GM21381 (cell line): ENCODE measurements around the gene TMEM132E.

Experiments used
- ATAC-seq: cut with Tn5 transposase; IDR thresholded peaks from one replicate; pipeline ENCODE4 v1.9.1; 2021; ENCODE audit warnings: mild to moderate bottlenecking, moderate library complexity; ENCODE audit not compliant: unreplicated experiment

The TMEM132E gene

DNA sequence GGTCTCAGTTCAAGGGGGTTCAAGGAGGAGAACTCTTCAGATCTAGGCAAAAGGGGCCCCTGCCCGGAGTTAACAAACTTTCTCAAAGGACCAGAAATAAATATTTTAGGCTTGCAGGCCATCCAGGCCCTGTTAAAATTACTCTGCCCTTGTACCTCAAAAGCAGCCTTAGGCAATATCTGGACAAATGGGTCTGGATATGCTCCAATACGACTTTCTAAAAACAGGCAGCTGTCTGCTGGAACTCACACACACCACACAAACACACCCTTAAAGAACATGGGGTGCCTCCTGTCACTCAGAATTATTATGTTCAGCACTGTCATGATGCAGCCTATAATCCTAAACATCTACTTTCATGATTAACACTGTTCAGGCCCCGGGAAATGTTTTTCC, 75.5 kb downstream of the TMEM132E start:
- no peak for ATAC-seq

DNA sequence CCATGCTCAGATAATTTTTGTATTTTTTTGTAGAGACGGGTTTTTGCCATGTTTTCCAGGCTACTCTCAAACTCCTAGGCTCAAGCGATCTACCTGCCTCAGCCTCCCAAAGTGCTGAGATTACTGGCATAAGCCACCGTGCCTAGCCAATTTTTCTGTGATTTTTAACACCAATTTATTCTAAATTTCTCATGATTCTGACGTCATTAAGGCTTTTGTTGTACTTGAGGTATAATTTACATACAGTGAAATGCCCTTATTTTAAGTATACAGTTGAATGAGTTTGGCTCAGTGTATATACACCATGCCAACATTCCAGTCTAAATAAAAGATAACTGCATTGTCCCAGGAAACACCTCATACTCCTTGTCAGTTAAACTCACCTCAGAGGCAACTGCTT, 77.4 kb downstream of the TMEM132E start:
- no peak for ATAC-seq

DNA sequence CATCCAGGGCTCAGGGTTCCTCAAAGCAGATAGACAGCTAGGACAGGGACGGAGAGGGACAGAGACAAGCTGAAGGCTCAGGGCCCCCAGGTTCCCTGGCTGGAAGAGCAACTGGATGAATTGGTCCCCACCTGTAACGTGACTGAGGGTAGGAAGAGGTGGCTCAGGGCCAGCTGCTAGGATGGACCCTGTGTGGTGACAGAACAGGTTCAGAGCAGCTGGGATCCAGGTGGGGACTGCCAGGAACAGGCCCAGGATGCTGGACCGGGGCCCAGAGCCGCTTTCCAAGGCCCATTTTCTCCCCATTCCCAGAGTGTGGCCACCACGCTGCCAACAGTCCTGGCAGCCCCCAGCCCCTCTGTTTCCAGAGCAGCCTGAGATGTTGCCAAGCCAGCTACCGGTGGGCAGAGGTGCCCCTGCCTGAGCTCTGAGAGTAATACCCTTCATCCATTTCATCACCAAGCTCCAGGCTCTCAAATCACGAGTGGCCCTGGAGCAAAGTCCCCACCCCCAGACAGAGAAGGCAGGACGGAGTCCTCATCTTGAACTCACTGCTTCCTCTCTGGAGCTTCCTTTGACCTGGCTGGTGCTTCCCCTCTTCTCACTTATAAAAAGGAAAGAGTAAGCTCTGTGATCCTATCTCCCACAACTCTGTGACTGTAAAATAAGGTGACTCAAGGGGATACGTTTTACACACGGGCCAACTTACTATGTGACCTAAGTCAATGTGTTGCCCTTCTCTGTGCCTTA, 79.6 kb downstream of the TMEM132E start:
- ATAC-seq: no peak

GRCh38 chr17:34663714-34664113, 84.3 kb downstream of the TMEM132E start:
- no peak for ATAC-seq

- ATAC-seq: no peak
Observed at GRCh38 chr17:34665150-34665806, 85.9 kb downstream of the TMEM132E start.

DNA sequence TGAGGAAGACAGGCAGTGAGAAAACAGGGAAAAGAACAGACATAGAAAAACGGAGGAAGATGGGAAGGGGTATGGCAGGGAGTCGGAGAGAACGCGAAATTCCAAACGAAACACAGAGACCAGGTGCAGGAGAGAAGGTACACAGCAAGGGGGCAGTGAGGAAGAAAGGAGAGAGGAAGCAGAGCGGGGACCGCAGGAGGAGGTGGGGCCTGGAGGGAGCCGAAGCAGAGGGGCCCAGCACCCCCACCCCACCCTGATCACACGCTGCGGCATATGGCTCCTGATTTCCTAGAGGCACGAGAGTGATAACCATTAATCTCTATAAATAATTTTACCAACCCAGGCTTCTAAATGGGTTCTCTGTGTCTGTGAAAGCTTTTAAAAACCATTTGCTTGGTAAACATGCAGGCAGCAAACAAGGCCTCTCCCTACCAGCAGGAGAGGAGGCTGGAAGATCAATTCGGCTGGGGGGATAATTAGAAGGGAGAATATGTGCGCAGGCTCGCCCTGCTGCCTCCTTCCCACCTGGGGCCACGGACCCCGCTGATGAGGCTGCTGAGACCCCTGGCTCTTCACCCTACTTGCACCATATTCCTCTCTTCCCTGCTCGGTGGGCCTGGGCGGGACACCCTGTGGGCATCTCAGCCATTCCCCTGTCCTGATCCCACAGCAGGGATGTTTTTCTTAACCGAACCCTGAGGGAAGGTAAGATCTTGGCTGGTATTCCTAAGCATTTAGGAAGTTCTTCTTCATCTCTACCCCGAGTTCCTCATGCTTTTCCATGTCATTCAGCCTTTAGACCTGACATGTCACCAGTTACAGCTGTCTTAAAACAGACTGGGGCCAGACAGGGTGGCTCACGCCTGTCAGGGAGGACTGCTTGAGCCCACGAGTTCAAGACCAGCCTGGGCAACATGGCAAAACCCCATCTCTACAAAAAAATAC, 86.7 kb downstream of the TMEM132E start:
- no peak for ATAC-seq

- no peak for ATAC-seq
Observed at GRCh38 chr17:34667656-34668055, 88.3 kb downstream of the TMEM132E start.

- ATAC-seq: no peak
Observed at GRCh38 chr17:34668206-34668605, 88.8 kb downstream of the TMEM132E start.

GRCh38 chr17:34669511-34669910, 90.1 kb downstream of the TMEM132E start:
- no peak for ATAC-seq

- ATAC-seq: no peak
Observed at GRCh38 chr17:34670618-34671017, 91.2 kb downstream of the TMEM132E start.

GRCh38 chr17:34671191-34671590, 91.8 kb downstream of the TMEM132E start:
- ATAC-seq: no peak

DNA sequence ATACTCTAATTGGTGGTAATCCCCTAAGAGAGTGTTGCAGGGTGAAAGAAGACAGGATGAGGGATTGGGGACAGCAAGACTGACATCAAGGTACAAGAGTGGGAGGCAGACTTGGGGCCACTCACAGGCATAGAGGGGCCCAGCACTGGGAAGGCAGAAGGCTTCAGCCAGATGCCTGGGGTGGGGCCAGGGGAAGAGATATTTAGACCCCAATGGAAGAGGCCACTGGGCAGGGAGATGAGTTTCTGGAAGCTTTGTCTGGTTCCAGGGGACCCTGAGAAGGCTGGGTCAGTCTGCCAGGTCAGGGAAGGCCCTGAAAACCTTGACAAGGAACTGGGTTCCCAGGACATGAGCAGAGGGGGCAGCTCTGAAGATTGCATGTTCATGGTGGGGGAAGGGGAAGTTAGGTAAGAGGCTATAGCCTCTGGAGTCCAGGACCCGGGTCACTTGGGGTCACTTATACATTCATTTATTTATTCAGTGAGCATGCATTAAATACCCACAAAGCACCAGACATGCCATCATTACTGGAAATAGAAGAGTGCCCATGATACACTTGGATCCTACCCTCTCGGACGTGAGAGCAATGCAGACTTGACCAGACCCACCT, 92.9 kb downstream of the TMEM132E start:
- ATAC-seq: no peak

DNA sequence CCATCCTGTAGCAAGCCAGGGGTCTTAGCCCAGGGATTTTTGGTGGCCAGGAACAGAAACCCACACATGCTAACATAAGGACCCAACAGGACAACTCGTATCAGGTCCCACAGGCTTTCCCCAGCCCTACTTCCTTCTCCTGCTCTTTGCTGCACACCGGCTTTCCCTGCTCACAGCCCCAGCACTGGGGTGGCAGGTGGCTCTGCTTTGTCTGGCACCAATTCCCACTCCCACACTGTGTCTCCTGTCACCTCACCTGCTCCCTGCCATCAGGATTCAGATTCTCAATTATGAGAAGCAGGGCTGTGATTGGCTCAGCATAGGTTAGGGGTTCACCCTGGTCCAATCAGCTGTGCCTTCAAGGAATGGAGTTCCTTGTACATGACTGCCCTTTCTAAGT, 94.1 kb downstream of the TMEM132E start:
- ATAC-seq: no peak

- no peak for ATAC-seq
Observed at GRCh38 chr17:34673995-34674890, 94.9 kb downstream of the TMEM132E start.

- no peak for ATAC-seq
Observed at GRCh38 chr17:34675143-34675542, 95.8 kb downstream of the TMEM132E start.

GRCh38 chr17:34675605-34676004, 96.2 kb downstream of the TMEM132E start:
- ATAC-seq: no peak

GRCh38 chr17:34680151-34680550, 100.8 kb downstream of the TMEM132E start:
- no peak for ATAC-seq

- ATAC-seq: no peak
Observed at GRCh38 chr17:34682305-34682704, 102.9 kb downstream of the TMEM132E start.

- no peak for ATAC-seq
Observed at GRCh38 chr17:34683390-34683789, 104.0 kb downstream of the TMEM132E start.
